ENCODE measurements around the gene L3MBTL4.
"Not testable (repeated sequence)": the region's sequence is repeated elsewhere in the genome, so short reads cannot be mapped to it uniquely, and the experiment has no call there.

L3MBTL4 gene

GRCh38 chr18:6057604-6058003, 357.1 kb downstream of the L3MBTL4 start:
- H3K4me1 ChIP-seq (ENCODE audit: insufficient read depth, low read length): peaks cover 8% of the 10 kb centered on the region; the same call in 1 of the 2 replicates
- H3K36me3 ChIP-seq (ENCODE audit: insufficient read depth, low read length): no peaks in the 10 kb centered on the region
- no peak overlapping the region for H3K9ac ChIP-seq (ENCODE audit: low read depth, low read length)
- H3K9me3 ChIP-seq (ENCODE audit: control insufficient read depth, insufficient read depth, low read length): no peaks in the 10 kb centered on the region

- Histone ChIP-seq H3K4me1 (ENCODE audit: insufficient read depth, low read length) (peaks cover 8% of the 10 kb centered on the region; the same call in 1 of the 2 replicates), H3K9me3 (ENCODE audit: control insufficient read depth, insufficient read depth, low read length) (no peaks in the 10 kb centered on the region), H3K9ac (ENCODE audit: low read depth, low read length) (no peak overlapping the region), H3K36me3 (ENCODE audit: insufficient read depth, low read length) (no peaks in the 10 kb centered on the region)
Measured at GRCh38 chr18:6056171-6056910, 358.4 kb downstream of the L3MBTL4 start.

DNA sequence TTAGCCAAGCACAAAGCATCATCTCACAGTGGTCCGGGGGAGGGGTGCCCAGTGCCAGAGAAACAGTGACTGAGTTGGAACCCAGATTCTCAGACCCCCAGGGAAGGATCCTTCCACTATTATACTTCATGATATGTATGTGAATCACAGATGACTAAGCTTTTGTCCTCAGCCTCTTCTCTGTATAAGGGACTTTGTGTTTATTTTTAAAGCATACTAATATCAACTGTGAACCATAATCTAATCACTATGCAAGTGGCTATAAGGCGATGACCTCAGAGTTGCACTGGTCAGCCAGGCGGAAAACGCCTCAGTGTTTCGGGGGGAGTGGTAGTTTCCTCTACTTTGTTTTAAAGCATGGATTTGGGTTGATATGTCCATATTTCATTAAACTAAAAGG, 359.0 kb downstream of the L3MBTL4 start:
- H3K4me1 ChIP-seq (ENCODE audit: insufficient read depth, low read length): peaks cover 8% of the 10 kb centered on the region; the same call in 1 of the 2 replicates
- no peaks in the 10 kb centered on the region for H3K9me3 ChIP-seq (ENCODE audit: control insufficient read depth, insufficient read depth, low read length)
- no peaks in the 10 kb centered on the region for H3K36me3 ChIP-seq (ENCODE audit: insufficient read depth, low read length)
- no peak overlapping the region for H3K9ac ChIP-seq (ENCODE audit: low read depth, low read length)

DNA sequence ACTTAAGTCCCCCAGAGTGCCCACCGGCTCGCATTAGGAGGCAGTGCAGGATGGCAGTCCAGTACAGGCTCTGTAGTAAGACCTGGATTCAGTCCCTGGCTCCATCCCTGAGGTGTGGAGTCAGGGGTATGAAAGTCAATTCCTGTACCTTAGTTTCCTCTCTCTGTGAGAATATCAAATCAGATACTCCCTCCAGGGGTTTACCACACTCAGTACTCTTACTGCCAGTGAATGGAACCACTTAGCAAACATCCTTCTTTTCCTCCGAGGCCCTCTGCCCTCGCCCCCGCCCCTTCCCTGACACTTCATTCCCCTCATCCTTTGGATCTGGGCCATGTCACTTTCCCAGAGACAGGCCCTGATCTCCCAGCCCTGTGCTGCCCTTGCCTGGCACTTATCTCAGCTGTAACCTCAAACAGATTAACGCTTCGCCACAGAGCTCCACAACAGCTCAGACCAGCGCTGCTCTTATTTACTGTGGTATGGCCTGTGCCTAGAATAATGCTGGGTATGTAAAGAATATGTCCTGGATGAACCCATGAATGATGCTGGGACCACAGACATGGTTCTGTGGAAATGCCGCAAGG, 360.4 kb downstream of the L3MBTL4 start:
- Histone ChIP-seq H3K36me3 (ENCODE audit: insufficient read depth, low read length) (no peaks in the 10 kb centered on the region), H3K4me1 (ENCODE audit: insufficient read depth, low read length) (peaks cover 8% of the 10 kb centered on the region; the same call in 1 of the 2 replicates), H3K9ac (ENCODE audit: low read depth, low read length) (no peak overlapping the region), H3K9me3 (ENCODE audit: control insufficient read depth, insufficient read depth, low read length) (no peaks in the 10 kb centered on the region)

- no peak overlapping the region for H3K9ac ChIP-seq (ENCODE audit: low read depth, low read length)
- H3K9me3 ChIP-seq (ENCODE audit: control insufficient read depth, insufficient read depth, low read length): no peaks in the 10 kb centered on the region
- H3K4me1 ChIP-seq (ENCODE audit: insufficient read depth, low read length): peaks cover 8% of the 10 kb centered on the region; the same call in 1 of the 2 replicates
- no peaks in the 10 kb centered on the region for H3K36me3 ChIP-seq (ENCODE audit: insufficient read depth, low read length)
Measured at GRCh38 chr18:6052449-6052913, 362.2 kb downstream of the L3MBTL4 start.

DNA sequence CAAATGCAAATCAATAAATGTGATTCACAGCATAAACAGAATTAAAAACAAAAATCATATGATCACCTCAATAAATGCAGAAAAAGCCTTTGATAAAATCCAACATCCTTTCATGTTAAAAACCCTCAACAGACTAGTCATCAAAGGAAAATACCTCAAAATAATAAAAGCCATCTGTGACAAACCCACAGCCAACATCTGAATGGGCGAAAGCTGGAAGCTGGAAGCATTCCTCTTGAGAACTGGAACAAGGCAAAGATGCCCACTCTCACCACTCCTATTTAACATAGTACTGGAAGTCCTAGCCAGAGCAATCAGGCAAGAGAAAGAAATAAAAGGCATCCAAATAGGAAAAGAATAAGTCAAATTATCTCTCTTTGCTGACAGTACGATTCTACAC, 367.1 kb downstream of the L3MBTL4 start:
- not testable (repeated sequence) for H3K9me3 ChIP-seq (ENCODE audit: control insufficient read depth, insufficient read depth, low read length); H3K4me1 ChIP-seq (ENCODE audit: insufficient read depth, low read length); H3K9ac ChIP-seq (ENCODE audit: low read depth, low read length); H3K36me3 ChIP-seq (ENCODE audit: insufficient read depth, low read length)

GRCh38 chr18:6044773-6045172, 369.9 kb downstream of the L3MBTL4 start:
- H3K36me3 ChIP-seq (ENCODE audit: insufficient read depth, low read length): no peaks in the 10 kb centered on the region
- no peaks in the 10 kb centered on the region for H3K4me1 ChIP-seq (ENCODE audit: insufficient read depth, low read length)
- H3K9ac ChIP-seq (ENCODE audit: low read depth, low read length): no peak overlapping the region
- H3K9me3 ChIP-seq (ENCODE audit: control insufficient read depth, insufficient read depth, low read length): no peaks in the 10 kb centered on the region

DNA sequence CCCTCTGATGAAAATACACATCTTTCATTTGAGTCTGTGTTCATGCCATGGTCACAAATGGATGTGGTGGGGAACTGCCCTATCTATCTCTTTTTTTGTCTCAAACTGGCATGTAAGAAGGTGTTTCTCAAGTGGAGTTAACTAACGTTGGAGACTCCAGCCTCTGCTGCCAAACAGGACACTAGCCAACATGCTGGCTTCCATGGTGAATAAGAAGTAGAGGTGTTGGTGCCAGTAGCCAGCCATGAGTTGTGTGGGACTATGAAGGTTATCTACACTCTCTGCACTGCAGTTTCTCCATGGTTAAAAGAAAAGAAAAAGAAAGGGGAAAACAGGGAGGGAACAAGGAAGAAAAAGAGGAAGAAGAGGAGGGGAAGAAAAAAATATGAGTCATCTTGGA, 370.4 kb downstream of the L3MBTL4 start:
- H3K36me3 ChIP-seq (ENCODE audit: insufficient read depth, low read length): no peaks in the 10 kb centered on the region
- no peaks in the 10 kb centered on the region for H3K4me1 ChIP-seq (ENCODE audit: insufficient read depth, low read length)
- H3K9ac ChIP-seq (ENCODE audit: low read depth, low read length): no peak overlapping the region
- no peaks in the 10 kb centered on the region for H3K9me3 ChIP-seq (ENCODE audit: control insufficient read depth, insufficient read depth, low read length)

DNA sequence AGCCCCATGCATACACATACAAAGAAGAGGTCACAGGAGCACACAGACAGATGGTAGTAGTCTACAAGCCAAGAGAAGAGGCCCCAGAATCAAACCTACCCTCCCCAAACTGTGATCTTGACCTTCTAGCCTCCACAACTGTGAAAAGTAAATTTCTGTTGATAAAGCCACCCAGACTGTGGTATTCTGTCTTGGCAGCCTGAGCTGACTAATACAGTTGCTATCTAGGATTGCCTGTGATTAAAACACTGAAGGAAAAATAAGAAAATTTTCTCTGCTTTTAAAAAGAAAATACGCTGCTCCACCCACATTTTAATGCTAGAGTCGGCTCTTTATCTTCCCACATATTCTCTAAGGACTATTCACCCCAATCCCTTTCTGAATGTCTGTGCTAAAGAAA, 375.7 kb downstream of the L3MBTL4 start:
- Histone ChIP-seq H3K9ac (ENCODE audit: low read depth, low read length) (no peak overlapping the region), H3K36me3 (ENCODE audit: insufficient read depth, low read length) (no peaks in the 10 kb centered on the region), H3K4me1 (ENCODE audit: insufficient read depth, low read length) (no peaks in the 10 kb centered on the region), H3K9me3 (ENCODE audit: control insufficient read depth, insufficient read depth, low read length) (no peaks in the 10 kb centered on the region)

- no peaks in the 10 kb centered on the region for H3K9me3 ChIP-seq (ENCODE audit: control insufficient read depth, insufficient read depth, low read length)
- no peaks in the 10 kb centered on the region for H3K4me1 ChIP-seq (ENCODE audit: insufficient read depth, low read length)
- H3K9ac ChIP-seq (ENCODE audit: low read depth, low read length): no peak overlapping the region
Measured at GRCh38 chr18:6031442-6031841, 383.3 kb downstream of the L3MBTL4 start.

GRCh38 chr18:6031002-6031401, 383.7 kb downstream of the L3MBTL4 start:
- Histone ChIP-seq H3K9me3 (ENCODE audit: control insufficient read depth, insufficient read depth, low read length) (no peaks in the 10 kb centered on the region), H3K4me1 (ENCODE audit: insufficient read depth, low read length) (no peaks in the 10 kb centered on the region), H3K36me3 (ENCODE audit: insufficient read depth, low read length) (no peaks in the 10 kb centered on the region), H3K9ac (ENCODE audit: low read depth, low read length) (no peak overlapping the region)

More at GRCh38 chr18:6031442-6031841, 383.3 kb downstream of the L3MBTL4 start:
- H3K36me3 ChIP-seq (ENCODE audit: insufficient read depth, low read length): no peaks in the 10 kb centered on the region

DNA sequence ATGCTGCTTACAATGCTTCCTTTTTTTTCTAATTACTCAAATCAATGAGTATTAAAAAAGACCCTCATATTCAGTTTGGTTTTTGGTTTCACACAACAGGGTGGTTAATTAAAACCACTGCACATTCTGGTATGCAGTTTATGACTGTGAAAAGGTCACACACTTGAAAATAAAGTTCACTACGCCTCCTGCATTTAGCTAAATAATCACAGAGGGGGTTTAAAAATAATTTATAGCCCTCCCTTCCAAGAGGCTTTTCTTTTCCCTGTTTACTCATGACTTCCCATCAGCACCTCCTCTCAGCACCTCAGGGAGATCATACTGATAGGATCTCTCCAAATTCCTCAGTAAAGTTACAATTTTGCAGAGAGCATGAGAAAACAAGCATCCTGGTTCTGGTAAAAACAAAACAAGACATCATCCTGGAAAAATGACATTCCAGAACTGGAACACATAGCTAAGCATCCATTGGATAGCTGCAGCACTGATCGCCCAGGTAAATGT, 389.9 kb downstream of the L3MBTL4 start:
- peaks cover 16% of the 10 kb centered on the region for H3K4me1 ChIP-seq (ENCODE audit: insufficient read depth, low read length)
- H3K9me3 ChIP-seq (ENCODE audit: control insufficient read depth, insufficient read depth, low read length): no peaks in the 10 kb centered on the region
- H3K9ac ChIP-seq (ENCODE audit: low read depth, low read length): no peak overlapping the region
- H3K36me3 ChIP-seq (ENCODE audit: insufficient read depth, low read length): no peaks in the 10 kb centered on the region

GRCh38 chr18:6023551-6023950, 391.2 kb downstream of the L3MBTL4 start:
- peaks cover 16% of the 10 kb centered on the region for H3K4me1 ChIP-seq (ENCODE audit: insufficient read depth, low read length)
- H3K9me3 ChIP-seq (ENCODE audit: control insufficient read depth, insufficient read depth, low read length): no peaks in the 10 kb centered on the region
- no peaks in the 10 kb centered on the region for H3K36me3 ChIP-seq (ENCODE audit: insufficient read depth, low read length)
- H3K9ac ChIP-seq (ENCODE audit: low read depth, low read length): no peak overlapping the region

- H3K9me3 ChIP-seq (ENCODE audit: control insufficient read depth, insufficient read depth, low read length): no peaks in the 10 kb centered on the region
- H3K9ac ChIP-seq (ENCODE audit: low read depth, low read length): no peak overlapping the region
- H3K36me3 ChIP-seq (ENCODE audit: insufficient read depth, low read length): no peaks in the 10 kb centered on the region
- peaks cover 16% of the 10 kb centered on the region for H3K4me1 ChIP-seq (ENCODE audit: insufficient read depth, low read length)
Measured at GRCh38 chr18:6022845-6023244, 391.9 kb downstream of the L3MBTL4 start.

DNA sequence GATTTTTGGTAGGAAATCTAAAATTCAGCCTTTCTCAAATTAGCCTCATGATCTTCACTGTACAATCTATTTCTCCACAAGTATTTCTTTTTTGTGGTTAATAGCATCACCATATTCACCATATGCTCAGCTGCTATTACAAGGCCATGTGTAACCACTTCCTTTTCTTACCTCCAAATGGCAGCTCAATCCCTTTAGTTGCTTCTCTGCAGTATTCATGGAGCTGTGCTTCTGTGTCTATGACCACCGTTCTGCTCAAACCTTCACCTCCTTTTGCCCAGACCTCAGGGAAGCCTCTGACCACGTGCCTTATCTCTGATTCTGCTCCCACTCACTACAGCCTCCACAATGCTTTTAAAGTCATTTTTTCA, 392.7 kb downstream of the L3MBTL4 start:
- no peaks in the 10 kb centered on the region for H3K9me3 ChIP-seq (ENCODE audit: control insufficient read depth, insufficient read depth, low read length)
- H3K9ac ChIP-seq (ENCODE audit: low read depth, low read length): no peak overlapping the region
- no peaks in the 10 kb centered on the region for H3K36me3 ChIP-seq (ENCODE audit: insufficient read depth, low read length)
- peaks cover 16% of the 10 kb centered on the region for H3K4me1 ChIP-seq (ENCODE audit: insufficient read depth, low read length)
